GM18867 (cell line): Measurements from ENCODE around the gene RBM7.

Experiments used
- ATAC-seq: cut with Tn5 transposase; IDR thresholded peaks from one replicate; pipeline ENCODE4 v1.9.1; 2021; ENCODE audit warnings: mild to moderate bottlenecking, moderate library complexity; ENCODE audit not compliant: unreplicated experiment

RBM7 gene

DNA sequence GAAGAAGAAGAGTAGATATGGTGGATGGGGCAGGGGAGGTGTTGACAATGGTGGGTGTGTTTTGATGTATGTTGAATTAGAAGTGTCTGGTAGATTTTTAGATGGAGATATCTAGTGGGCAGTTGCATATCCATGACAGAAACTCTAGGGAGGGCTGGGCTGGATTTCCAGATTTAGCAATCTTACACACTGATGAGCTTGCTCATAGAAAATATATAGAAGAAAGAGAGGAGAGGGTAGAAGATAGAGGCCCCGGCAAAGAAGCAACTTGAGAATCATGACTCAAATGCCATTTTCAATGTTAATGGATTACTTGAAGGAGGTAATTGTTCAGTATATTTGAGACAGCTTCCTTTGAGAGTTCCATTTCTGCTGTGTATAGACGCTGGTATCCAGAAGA is 47.0 kb downstream of the RBM7 start:
- ATAC-seq = no peak

DNA sequence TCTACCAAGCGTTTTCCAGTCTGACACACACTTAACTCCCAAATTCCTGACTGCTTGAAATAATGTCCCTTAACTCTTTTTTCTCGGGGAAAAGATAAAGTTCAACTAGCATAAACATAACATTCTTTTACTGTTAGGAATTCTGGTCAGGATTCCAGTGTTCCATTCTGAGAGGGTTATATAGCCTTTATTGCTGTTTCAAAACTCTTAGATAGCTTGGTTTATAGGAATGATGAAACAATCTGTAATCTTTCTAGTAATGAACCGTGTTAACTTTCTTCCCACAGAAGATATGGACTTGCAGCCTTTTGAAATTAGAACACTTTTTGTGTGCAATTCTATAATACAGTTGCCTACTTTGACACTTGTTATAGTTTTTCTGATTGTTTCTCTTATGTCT is 47.4 kb downstream of the RBM7 start:
- no peak for ATAC-seq

DNA sequence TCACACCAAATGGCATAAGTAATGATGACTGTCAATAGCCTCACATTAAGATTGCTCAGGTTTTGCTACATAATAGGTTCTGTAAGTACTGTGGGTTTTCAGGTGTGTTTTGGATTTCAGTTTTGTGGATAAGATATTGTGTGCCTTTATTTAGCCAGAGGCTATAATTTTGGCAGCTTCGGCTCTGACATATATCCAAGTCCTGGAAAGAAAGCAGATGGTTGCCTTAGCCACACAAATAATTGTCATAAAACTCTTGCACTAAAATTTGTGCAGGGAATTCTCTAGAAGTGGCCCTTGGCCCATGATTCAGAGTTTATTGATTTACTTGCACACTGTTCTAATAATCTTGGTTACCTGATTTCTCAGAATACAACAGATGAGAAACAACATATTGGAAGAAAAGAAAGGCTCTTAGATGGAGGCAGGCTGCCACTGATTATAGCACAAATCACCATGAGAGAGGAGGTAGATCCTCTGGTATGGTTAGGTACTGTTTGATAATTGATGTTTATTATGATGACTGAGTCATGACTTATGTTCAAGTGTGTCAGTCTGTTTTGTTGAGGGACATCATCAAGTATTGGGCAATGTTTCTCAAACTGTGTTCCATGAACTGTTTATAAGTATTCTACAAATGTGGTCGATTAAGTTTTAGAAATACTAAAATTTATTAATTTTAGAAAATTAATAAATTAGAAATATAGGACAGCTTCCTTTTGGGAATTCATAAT is 48.5 kb downstream of the RBM7 start:
- no peak for ATAC-seq

DNA sequence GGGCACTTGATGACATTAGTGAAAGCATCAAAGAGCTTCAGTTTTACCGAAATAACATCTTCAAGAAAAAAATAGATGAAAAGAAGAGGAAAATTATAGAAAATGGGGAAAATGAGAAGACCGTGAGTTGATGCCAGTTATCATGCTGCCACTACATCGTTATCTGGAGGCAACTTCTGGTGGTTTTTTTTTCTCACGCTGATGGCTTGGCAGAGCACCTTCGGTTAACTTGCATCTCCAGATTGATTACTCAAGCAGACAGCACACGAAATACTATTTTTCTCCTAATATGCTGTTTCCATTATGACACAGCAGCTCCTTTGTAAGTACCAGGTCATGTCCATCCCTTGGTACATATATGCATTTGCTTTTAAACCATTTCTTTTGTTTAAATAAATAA is 49.4 kb downstream of the RBM7 start:
- ATAC-seq = no peak

DNA sequence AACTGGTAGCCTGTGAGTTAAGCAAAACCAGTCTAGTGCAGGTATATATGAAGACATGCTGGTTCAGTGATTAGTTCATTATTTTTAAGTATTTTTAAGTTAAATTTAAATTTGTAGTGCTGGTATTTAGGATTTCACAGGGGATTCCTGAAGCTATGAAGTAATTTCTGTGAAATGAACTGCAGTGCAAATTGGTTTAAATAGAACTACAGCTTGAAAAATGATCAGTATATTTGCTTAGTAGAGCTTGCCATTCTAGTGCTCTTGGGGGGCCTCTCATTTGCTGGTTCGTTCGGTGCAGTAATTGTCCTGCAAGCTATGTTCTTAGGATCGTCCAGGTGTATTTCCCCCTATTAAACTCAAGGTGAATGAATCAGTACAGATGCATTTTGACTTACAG is 51.9 kb downstream of the RBM7 start:
- no peak for ATAC-seq
